K562 (cell line): ENCODE data around the gene CYCS. TPM values are rescaled to one million over a fixed set of nuclear protein-coding genes. Genes with fewer than 3 reads are reported as not detected.
A peak's percentile ranks its signal among the peaks of the same experiment; 100 is the strongest.

Source experiments
- ATAC-seq: fragments of 200-7000 bp; cut with Tn5 transposase; 3 replicates; pipeline ENCODE4 v1.9.1; 2020; ENCODE audit warnings: moderate library complexity
- BruUV-seq: library from RNA; stranded (reverse); fragments of 400-500 nt; replicated peaks from 2 replicates; lab custom pipeline; 2021; lab: Mats Ljungman, UMichigan
- CTCF ChIA-PET: fragments of 300-600 bp; formaldehyde crosslinking; extraction: SDS; loops from one replicate; lab custom pipeline; 2021; ENCODE audit warnings: low intra/inter-chr PET ratio; lab: Yijun Ruan, JAX
- POLR2A ChIA-PET: fragments of 300-600, 350-650 bp; sonication (Branson Sonifier 250); formaldehyde crosslinking; extraction: SDS; loops from one replicate; lab custom pipeline; 2021; ENCODE audit warnings: antibody characterized with exemption, inconsistent platforms; lab: Yijun Ruan, JAX
- DNase-seq, 4 experiments: peaks; one replicate each; pipeline versions ENCODE4 v3.0.0 to v3.0.0-alpha.2; 2011 to 2018; ENCODE audit warnings: low spot score in 3 of 4, mixed read lengths in 3 of 4; ENCODE audit errors: extremely low read depth in 1 of 4
- FAIRE-seq: peaks from 2 replicates; lab custom pipeline; 2011; peaks lifted over from hg19 to GRCh38; lab: Jason Lieb, UNC
- H2AFZ ChIP-seq: 2 replicates; pipeline ENCODE4 v1.6.0; 2011; ENCODE audit warnings: low read depth, low read length, control low read depth, inconsistent platforms
- H3K27ac ChIP-seq: fragments of 200-600 bp; 3 replicates; pipeline ENCODE4 v1.8.0; 2011; ENCODE audit warnings: low read depth, mild to moderate bottlenecking, control low read depth, inconsistent platforms, low read length, moderate library complexity, mixed read lengths; ENCODE audit errors: extremely low read depth
- H3K27me3 ChIP-seq, 2 experiments: fragments of 300-600 bp in 1 of 2; 2 replicates in 1 of 2; 3 replicates in 1 of 2; pipeline versions ENCODE4 v1.6.0 to v1.8.0; 2011; ENCODE audit warnings: inconsistent platforms in 2 of 2, low read length in 2 of 2, mild to moderate bottlenecking in 1 of 2, mixed read lengths in 1 of 2, moderate library complexity in 1 of 2; ENCODE audit not compliant: control insufficient read depth in 2 of 2, insufficient read depth in 2 of 2
- H3K36me3 ChIP-seq: fragments of 300-600 bp; 3 replicates; pipeline ENCODE4 v1.8.0; 2011; ENCODE audit warnings: mild to moderate bottlenecking, low read length, inconsistent platforms; ENCODE audit not compliant: control insufficient read depth, insufficient read depth
- H3K4me1 ChIP-seq, 2 experiments: fragments of 200-600 bp in 1 of 2; replicated peaks in 1 of 2; 2 replicates in 1 of 2; 3 replicates in 1 of 2; pipeline versions ENCODE4 v1.5.1 to v1.8.0; 2011; ENCODE audit warnings: inconsistent platforms in 2 of 2, low read length in 2 of 2, mild to moderate bottlenecking in 1 of 2, mixed read lengths in 1 of 2, moderate library complexity in 1 of 2; ENCODE audit not compliant: control insufficient read depth in 2 of 2, insufficient read depth in 2 of 2
- H3K4me2 ChIP-seq: 2 replicates; pipeline ENCODE4 v1.6.1; 2011; ENCODE audit warnings: low read length, control low read depth, inconsistent platforms, mixed read lengths; ENCODE audit not compliant: insufficient read depth
- H3K4me3 ChIP-seq: fragments of 200-600 bp; sonication (generic), shearing (Covaris generic); 2 replicates; pipeline ENCODE4 v1.5.1; 2016; ENCODE audit warnings: control low read depth, inconsistent platforms
- H3K79me2 ChIP-seq: fragments of 200-600 bp; 3 replicates; pipeline ENCODE4 v1.8.0; 2011; ENCODE audit warnings: low read length, inconsistent platforms; ENCODE audit not compliant: control insufficient read depth, insufficient read depth
- H3K9ac ChIP-seq, 2 experiments: 2 replicates each; pipeline versions ENCODE4 v1.6.0 to v1.6.1; 2011; ENCODE audit warnings: low read depth in 2 of 2, low read length in 2 of 2, control low read depth in 1 of 2, inconsistent platforms in 1 of 2, mild to moderate bottlenecking in 1 of 2, mixed read lengths in 1 of 2; ENCODE audit not compliant: insufficient read depth in 1 of 2
- H3K9me1 ChIP-seq: one replicate; pipeline ENCODE4 v1.6.0; 2011; ENCODE audit warnings: inconsistent platforms, mild to moderate bottlenecking, low read length, moderate library complexity; ENCODE audit not compliant: control insufficient read depth, insufficient read depth
- H3K9me3 ChIP-seq: replicated peaks from 2 replicates; pipeline ENCODE4 v1.5.1; 2011; ENCODE audit warnings: low read depth, low read length, inconsistent platforms; ENCODE audit not compliant: control insufficient read depth, insufficient read depth
- H4K20me1 ChIP-seq: replicated peaks from 2 replicates; pipeline ENCODE4 v1.6.1; 2011; ENCODE audit warnings: low read length, inconsistent platforms, mixed read lengths; ENCODE audit not compliant: control insufficient read depth, insufficient read depth
- MED1 ChIP-seq: sonication (generic); formaldehyde crosslinking; IDR thresholded peaks from 2 replicates; pipeline ENCODE4 v1.8.1; 2023; ENCODE audit warnings: missing genetic modification reagents, borderline replicate concordance
- MXI1 ChIP-seq: IDR thresholded peaks from 2 replicates; pipeline ENCODE4 v1.6.1; 2011; ENCODE audit warnings: low read depth, mild to moderate bottlenecking, improper control_type of control experiment, low read length
- PHF8 ChIP-seq: fragments of 200-600 bp; sonication (generic); IDR thresholded peaks from 2 replicates; pipeline ENCODE4 v1.6.1; 2012; ENCODE audit warnings: mixed run types, mild to moderate bottlenecking, inconsistent platforms, low read length, moderate library complexity, borderline replicate concordance
- POLR2AphosphoS5 ChIP-seq: IDR thresholded peaks from 2 replicates; pipeline ENCODE4 v1.6.1; 2011; ENCODE audit warnings: mild to moderate bottlenecking, low read depth, low read length, moderate library complexity; ENCODE audit not compliant: control insufficient read depth, insufficient read depth
- SUPT5H ChIP-seq: fragments of 450-650 bp; IDR thresholded peaks from 2 replicates; pipeline ENCODE4 v1.6.1; 2016
- ZNF3 ChIP-seq: fragments of 250-450 bp; sonication (Bioruptor Pico); IDR thresholded peaks from 2 replicates; pipeline ENCODE4 v1.5.0; 2021; ENCODE audit warnings: mild to moderate bottlenecking, moderate library complexity
- ZNF589 ChIP-seq: fragments of 200-800 bp; sonication (Bioruptor generic); IDR thresholded peaks from 2 replicates; pipeline ENCODE4 v1.6.1; 2016; ENCODE audit warnings: low read depth, missing genetic modification characterization, missing compliant biosample characterization
- WGBS: fragments of 100-300 bp; shearing (Covaris generic); methylation state at CpG from one replicate; pipeline ENCODE4 v1.1.6; 2016; ENCODE audit warnings: low coverage, mixed read lengths; ENCODE audit not compliant: insufficient coverage; ENCODE audit errors: missing lambda C conversion rate; 5-methylcytosine and 5-hydroxymethylcytosine counted together
- in situ Hi-C: fragments of 300-500 bp; cut with MboI; formaldehyde crosslinking; loops from 4 replicates; pipeline ENCODE4 v1.15.0; 2018; ENCODE audit warnings: inconsistent platforms, mixed read lengths
- intact Hi-C: fragments of 100-400 bp; cut with micrococcal nuclease; formaldehyde crosslinking; loops from 2 replicates; pipeline ENCODE4 v1.14.2; 2022
- polyA plus RNA-seq, 8 experiments: library from polyadenylated mRNA; depleted of rRNA in 4 of 8; stranded (reverse) in 5 of 8; unstranded in 3 of 8; fragments of >200 nt; fragmentation: Nextera tagmentation in 2 of 8; fragmentation: Illumina TruSeq in 1 of 8; extraction: Ambion mirVana in 2 of 8; extraction: Trizol in 1 of 8; gene quantifications; 2 replicates each; pipeline versions ENCODE4 v1.2.1 to v1.2.3, GENCODE V29; 2011 to 2014; ENCODE audit warnings: inconsistent platforms in 1 of 8, missing spikeins in 1 of 8
- total RNA-seq, 7 experiments: library from RNA; depleted of rRNA in 6 of 7; stranded (reverse); fragments of >200 nt in 6 of 7; fragmentation: Illumina TruSeq in 2 of 7; extraction: Trizol in 2 of 7; gene quantifications; 2 replicates each; pipeline versions ENCODE4 v1.2.1 to v1.2.3, GENCODE V29; 2011 to 2021; ENCODE audit warnings: low replicate concordance in 1 of 7
- TF ChIP-seq, protein P1 (sequence below): sonication (generic); formaldehyde crosslinking; IDR thresholded peaks from 2 replicates; pipeline ENCODE4 v1.8.1; 2023; ENCODE audit warnings: mild to moderate bottlenecking, missing genetic modification reagents
- TF ChIP-seq, protein P2 (sequence below): sonication (generic); formaldehyde crosslinking; IDR thresholded peaks from 2 replicates; pipeline ENCODE4 v1.9.0; 2022; ENCODE audit warnings: mild to moderate bottlenecking, missing genetic modification reagents
- TF ChIP-seq, protein P3 (sequence below): fragments of 250-450 bp; sonication (Bioruptor Pico); IDR thresholded peaks from 2 replicates; pipeline ENCODE4 v1.4.0; 2020; ENCODE audit warnings: mild to moderate bottlenecking, moderate library complexity
- TF ChIP-seq, protein P4 (sequence below): fragments of 250-450 bp; sonication (Bioruptor Pico); IDR thresholded peaks from 2 replicates; pipeline ENCODE4 v1.5.1; 2021; ENCODE audit warnings: mild to moderate bottlenecking
- TF ChIP-seq, protein P5 (sequence below): fragments of 450-650 bp; IDR thresholded peaks from 2 replicates; pipeline ENCODE4 v1.6.1; 2016; ENCODE audit warnings: antibody characterized with exemption

The CYCS gene
- total and polyA plus RNA-seq, 9 of the 15 experiments (the other 6 are each of a cell fraction or from before 2014, with no cell fraction given) = 206 to 1,425 (median 438) TPM

DNA sequence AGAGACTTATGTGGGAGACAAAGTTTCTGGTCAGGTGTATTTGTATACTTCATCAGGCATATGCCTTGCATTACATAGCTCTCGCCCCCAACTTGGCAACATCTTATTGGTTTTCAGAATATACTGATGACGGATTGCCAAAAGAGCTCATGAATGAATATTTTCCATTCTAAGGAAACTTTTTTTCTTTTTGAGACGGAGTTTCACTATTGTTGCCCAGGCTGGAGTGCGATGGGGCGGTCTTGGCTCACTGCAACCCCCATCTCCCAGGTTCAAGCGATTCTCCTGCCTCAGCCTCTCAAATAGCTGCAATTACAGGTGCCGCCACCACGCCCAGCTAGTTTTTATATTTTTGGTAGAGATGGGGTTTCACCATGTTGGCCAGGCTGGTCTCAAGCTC lies 6.0 kb downstream of the CYCS start (continued):
- 0 out of 2 replicates have a peak, but pooled peaks have one; percentile 36 for TF ChIP-seq SUPT5H

DNA sequence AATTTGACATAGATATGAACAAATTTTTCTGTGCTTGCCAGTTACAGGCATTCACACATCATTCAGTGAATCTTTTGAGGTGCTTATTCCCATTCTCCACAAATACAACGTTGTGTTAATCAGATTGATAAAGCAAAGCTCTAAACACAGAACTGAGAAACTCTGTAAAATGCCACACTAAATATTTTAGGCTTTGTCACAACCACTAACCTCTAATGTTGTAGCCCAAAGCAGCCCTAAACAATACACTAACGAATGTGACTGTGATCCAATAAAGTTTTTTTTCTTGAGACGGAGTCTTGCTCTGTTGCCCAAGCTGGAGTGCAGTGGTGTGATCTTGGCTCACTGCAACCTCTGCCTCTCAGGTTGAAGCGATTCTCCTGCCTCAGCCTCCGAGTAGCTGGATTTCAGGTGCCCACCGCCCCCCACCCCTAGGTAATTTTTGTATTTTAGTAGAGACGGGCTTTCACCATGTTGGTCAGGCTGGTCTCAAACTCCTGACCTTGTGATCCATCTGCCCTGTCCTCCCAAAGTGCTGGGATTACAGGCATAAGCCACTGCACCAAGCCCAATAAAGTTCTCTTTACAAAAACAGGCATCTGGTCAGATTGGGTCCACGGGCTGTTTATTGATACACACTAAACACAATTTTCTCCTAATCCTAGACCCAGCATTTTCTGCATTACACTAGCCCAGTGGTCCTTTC lies 6.9 kb downstream of the CYCS start:
- H3K4me2 ChIP-seq = no peak overlapping the region
- FAIRE-seq (no peak), DNase-seq (peak in 1 of 4 experiments; percentile 17), ATAC-seq (peak; percentile 14)
- peaks cover 22% of the 10 kb centered on the region for H3K79me2 ChIP-seq
- no peak overlapping the region for H3K4me3 ChIP-seq
- H4K20me1 ChIP-seq = peaks cover 21% of the 10 kb centered on the region
- POLR2A ChIA-PET = interaction anchor here (0.6 to 0.7 kb wide), 3 partner anchors 290 to 1550 kb away, joined by 3 to 5 read pairs (median 3); no protein-coding TSS in a partner anchor
- peaks cover 43% of the 10 kb centered on the region for H3K36me3 ChIP-seq
- H3K9me1 ChIP-seq = peaks cover 4% of the 10 kb centered on the region
- no peaks in the 10 kb centered on the region for H3K27me3 ChIP-seq
- WGBS = 39% methylated on average over 7 of the region's 8 CpGs
- H3K9me3 ChIP-seq = no peaks in the 10 kb centered on the region
- H3K4me1 ChIP-seq = peaks cover 2 to 3% of the 10 kb centered on the region in 2 experiments; a peak in 2 of 5 replicates
- no peak overlapping the region for H3K27ac ChIP-seq
- CTCF ChIA-PET = no interaction called here
- BruUV-seq = no TSS peak
- no peak overlapping the region for H2AFZ ChIP-seq
- H3K9ac ChIP-seq = no peak overlapping the region
- in situ Hi-C loops = no loop called here
- intact Hi-C loops = no loop called here
- TF ChIP-seq, protein P1, sequence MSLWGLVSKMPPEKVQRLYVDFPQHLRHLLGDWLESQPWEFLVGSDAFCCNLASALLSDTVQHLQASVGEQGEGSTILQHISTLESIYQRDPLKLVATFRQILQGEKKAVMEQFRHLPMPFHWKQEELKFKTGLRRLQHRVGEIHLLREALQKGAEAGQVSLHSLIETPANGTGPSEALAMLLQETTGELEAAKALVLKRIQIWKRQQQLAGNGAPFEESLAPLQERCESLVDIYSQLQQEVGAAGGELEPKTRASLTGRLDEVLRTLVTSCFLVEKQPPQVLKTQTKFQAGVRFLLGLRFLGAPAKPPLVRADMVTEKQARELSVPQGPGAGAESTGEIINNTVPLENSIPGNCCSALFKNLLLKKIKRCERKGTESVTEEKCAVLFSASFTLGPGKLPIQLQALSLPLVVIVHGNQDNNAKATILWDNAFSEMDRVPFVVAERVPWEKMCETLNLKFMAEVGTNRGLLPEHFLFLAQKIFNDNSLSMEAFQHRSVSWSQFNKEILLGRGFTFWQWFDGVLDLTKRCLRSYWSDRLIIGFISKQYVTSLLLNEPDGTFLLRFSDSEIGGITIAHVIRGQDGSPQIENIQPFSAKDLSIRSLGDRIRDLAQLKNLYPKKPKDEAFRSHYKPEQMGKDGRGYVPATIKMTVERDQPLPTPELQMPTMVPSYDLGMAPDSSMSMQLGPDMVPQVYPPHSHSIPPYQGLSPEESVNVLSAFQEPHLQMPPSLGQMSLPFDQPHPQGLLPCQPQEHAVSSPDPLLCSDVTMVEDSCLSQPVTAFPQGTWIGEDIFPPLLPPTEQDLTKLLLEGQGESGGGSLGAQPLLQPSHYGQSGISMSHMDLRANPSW (CRISPR knock-in tag) = no peak
- TF ChIP-seq, protein P2, sequence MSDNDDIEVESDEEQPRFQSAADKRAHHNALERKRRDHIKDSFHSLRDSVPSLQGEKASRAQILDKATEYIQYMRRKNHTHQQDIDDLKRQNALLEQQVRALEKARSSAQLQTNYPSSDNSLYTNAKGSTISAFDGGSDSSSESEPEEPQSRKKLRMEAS (CRISPR knock-in tag) = no peak
- TF ChIP-seq MED1 (no peak), ZNF589 (CRISPR knock-in tag) (no peak), ZNF3 (CRISPR knock-in tag) (no peak), PHF8 (no peak), MXI1 (no peak), POLR2AphosphoS5 (no peak)
- TF ChIP-seq, protein P3, sequence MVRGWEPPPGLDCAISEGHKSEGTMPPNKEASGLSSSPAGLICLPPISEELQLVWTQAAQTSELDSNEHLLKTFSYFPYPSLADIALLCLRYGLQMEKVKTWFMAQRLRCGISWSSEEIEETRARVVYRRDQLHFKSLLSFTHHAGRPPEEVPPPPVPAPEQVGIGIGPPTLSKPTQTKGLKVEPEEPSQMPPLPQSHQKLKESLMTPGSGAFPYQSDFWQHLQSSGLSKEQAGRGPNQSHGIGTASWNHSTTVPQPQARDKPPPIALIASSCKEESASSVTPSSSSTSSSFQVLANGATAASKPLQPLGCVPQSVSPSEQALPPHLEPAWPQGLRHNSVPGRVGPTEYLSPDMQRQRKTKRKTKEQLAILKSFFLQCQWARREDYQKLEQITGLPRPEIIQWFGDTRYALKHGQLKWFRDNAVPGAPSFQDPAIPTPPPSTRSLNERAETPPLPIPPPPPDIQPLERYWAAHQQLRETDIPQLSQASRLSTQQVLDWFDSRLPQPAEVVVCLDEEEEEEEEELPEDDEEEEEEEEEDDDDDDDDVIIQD (CRISPR knock-in tag) = no peak
- TF ChIP-seq, protein P4, sequence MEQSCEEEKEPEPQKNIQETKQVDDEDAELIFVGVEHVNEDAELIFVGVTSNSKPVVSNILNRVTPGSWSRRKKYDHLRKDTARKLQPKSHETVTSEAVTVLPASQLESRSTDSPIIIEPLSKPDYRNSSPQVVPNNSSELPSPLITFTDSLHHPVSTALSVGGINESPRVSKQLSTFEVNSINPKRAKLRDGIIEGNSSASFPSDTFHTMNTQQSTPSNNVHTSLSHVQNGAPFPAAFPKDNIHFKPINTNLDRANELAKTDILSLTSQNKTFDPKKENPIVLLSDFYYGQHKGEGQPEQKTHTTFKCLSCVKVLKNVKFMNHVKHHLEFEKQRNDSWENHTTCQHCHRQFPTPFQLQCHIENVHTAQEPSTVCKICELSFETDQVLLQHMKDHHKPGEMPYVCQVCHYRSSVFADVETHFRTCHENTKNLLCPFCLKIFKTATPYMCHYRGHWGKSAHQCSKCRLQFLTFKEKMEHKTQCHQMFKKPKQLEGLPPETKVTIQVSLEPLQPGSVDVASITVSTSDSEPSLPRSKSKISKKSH (CRISPR knock-in tag) = no peak
- TF ChIP-seq, protein P5, sequence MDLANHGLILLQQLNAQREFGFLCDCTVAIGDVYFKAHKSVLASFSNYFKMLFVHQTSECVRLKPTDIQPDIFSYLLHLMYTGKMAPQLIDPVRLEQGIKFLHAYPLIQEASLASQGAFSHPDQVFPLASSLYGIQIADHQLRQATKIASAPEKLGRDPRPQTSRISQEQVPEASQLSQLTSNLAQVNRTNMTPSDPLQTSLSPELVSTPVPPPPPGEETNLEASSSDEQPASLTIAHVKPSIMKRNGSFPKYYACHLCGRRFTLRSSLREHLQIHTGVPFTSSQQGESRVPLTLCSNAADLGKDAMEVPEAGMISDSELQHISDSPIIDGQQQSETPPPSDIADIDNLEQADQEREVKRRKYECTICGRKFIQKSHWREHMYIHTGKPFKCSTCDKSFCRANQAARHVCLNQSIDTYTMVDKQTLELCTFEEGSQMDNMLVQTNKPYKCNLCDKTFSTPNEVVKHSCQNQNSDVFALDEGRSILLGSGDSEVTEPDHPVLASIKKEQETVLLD = no peak
